ENCODE data around the gene ZBED1. TPM values are rescaled to one million over a fixed set of nuclear protein-coding genes. Genes with fewer than 3 reads are reported as not detected.

Gene ZBED1
- polyA plus RNA-seq, 1 experiment, result 23.0 TPM

DNA sequence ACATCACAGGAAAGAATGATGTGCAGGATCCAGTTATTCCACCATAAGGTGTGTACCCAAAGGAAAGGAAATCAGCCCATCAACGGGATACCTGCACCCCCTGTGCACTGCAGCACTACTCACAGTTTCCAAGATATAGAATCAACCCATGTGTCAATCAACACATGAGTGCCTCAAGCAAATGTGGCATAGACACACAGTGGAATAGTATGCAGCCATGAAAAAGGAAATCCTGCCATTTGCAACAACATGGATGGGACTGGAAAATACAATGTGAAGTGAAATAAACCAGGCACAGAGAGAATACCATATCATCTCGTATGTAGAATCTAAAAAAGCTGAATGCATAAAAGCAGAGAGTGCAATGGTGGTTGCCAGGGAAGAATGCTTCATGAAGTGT, 53.3 kb downstream of the ZBED1 start:
- TF ChIP-seq, protein P1, sequence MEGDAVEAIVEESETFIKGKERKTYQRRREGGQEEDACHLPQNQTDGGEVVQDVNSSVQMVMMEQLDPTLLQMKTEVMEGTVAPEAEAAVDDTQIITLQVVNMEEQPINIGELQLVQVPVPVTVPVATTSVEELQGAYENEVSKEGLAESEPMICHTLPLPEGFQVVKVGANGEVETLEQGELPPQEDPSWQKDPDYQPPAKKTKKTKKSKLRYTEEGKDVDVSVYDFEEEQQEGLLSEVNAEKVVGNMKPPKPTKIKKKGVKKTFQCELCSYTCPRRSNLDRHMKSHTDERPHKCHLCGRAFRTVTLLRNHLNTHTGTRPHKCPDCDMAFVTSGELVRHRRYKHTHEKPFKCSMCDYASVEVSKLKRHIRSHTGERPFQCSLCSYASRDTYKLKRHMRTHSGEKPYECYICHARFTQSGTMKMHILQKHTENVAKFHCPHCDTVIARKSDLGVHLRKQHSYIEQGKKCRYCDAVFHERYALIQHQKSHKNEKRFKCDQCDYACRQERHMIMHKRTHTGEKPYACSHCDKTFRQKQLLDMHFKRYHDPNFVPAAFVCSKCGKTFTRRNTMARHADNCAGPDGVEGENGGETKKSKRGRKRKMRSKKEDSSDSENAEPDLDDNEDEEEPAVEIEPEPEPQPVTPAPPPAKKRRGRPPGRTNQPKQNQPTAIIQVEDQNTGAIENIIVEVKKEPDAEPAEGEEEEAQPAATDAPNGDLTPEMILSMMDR (IDR thresholded peaks at IDR 0.05; ENCODE audit: low read depth, low read length), result no peak
- no peaks in the 10 kb centered on the region for H3K27me3 ChIP-seq (ENCODE audit: control insufficient read depth, insufficient read depth, low read length)
- H3K4me3 ChIP-seq (ENCODE audit: low read depth, low read length), result no peak overlapping the region
- DNase-seq (ENCODE audit: low read depth, low spot score), result no peak
- ChIA-PET POLR2A (no interaction called here), CTCF (no interaction called here)
- no peaks in the 10 kb centered on the region for H3K9me3 ChIP-seq (ENCODE audit: control insufficient read depth, insufficient read depth, low read length)
- H3K27ac ChIP-seq (ENCODE audit: low read depth, low read length), result no peak overlapping the region

DNA sequence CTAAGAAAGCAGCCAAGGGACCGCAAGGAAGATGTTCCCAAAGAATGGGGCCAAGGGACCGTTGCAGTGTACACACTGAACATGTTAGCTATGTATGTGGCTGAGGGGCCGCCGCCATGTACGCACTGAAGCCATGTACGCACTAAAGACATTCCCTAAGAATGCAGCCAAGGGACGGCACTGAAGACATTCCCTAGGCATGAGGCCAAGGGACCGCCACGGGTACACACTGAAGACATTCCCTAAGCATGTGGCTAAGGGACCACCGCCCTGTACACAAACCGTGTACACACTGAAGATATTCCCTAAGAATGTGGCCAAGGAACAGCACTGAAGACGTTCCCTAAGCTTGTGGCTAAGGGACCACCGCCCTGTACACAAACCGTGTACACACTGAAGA, 54.0 kb downstream of the ZBED1 start:
- no peaks in the 10 kb centered on the region for H3K27me3 ChIP-seq (ENCODE audit: control insufficient read depth, insufficient read depth, low read length)
- H3K9me3 ChIP-seq (ENCODE audit: control insufficient read depth, insufficient read depth, low read length), result no peaks in the 10 kb centered on the region
- TF ChIP-seq, protein P1 (IDR thresholded peaks at IDR 0.05; ENCODE audit: low read depth, low read length), result no peak
- DNase-seq (ENCODE audit: low read depth, low spot score), result no peak
- H3K27ac ChIP-seq (ENCODE audit: low read depth, low read length), result no peak overlapping the region
- ChIA-PET CTCF (no interaction called here), POLR2A (no interaction called here)
- H3K4me3 ChIP-seq (ENCODE audit: low read depth, low read length), result no peak overlapping the region

DNA sequence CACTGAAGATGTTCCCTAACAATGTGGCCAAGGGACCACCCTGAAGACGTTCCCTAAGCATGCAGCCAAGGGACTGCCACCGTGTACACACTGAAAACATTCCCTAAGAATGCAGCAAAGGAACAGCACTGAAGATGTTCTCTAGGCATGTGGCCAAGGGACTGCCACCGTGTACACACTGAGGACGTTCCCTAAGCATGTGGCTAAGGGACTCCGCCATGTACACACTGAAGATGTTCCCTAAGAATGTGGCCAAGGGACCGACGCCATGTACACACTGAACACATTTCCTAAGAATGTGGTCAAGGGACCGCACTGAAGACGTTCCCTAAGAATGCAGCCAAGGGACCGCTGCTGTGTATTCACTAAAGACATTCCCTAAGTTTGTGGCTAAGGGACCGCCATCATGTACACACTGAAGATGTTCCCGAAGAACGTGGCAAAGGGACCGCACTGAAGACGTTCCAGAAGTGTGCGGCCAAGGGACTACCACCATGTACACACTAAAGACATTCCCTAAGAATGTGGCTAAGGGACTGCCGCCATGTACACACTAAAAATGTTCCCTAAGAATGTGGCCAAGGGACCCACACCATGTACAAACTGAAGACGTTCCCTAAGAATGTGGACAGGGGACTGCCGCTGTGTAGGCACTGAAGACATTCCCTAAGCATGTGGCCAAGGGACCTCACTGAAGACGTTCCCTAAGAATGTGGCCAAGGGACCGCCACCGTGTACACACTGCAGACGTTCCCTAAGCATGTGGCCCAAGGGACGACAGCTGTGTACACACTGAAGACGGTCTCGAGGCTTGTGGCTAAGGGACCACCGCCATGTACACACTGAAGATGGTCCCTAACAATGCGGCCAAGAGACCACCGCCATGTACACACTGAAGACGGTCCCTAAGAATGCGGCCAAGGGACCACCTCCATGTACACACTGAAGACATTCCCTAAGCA, 54.8 kb downstream of the ZBED1 start:
- CTCF ChIA-PET, result no interaction called here
- POLR2A ChIA-PET, result no interaction called here
- no peaks in the 10 kb centered on the region for H3K9me3 ChIP-seq (ENCODE audit: control insufficient read depth, insufficient read depth, low read length)

DNA sequence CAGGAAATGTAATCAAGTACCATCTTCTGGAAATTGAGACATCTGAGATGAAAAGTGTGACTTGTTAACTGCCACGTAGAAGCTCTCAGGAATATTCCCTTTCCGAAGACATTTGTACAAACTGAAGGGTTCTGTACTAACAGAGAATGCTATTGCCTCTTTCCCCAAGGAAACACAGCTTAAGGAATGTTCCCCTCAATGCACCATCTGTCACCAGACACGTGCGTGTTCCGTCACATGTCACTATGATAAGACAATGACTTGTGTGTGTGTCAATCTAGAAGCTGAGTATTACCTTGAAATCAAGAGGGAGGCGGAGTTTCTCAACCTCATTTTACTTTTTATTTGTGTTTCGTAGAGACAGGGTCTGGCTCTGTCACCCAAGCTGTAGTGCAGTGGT, 58.1 kb downstream of the ZBED1 start:
- TF ChIP-seq, protein P1 (IDR thresholded peaks at IDR 0.05; ENCODE audit: low read depth, low read length), result no peak

More for the DNA sequence above, 54.8 kb downstream of the ZBED1 start:
- H3K27ac ChIP-seq (ENCODE audit: low read depth, low read length), result no peak overlapping the region
- no peaks in the 10 kb centered on the region for H3K27me3 ChIP-seq (ENCODE audit: control insufficient read depth, insufficient read depth, low read length)
- TF ChIP-seq, protein P1 (IDR thresholded peaks at IDR 0.05; ENCODE audit: low read depth, low read length), result no peak
- DNase-seq (ENCODE audit: low read depth, low spot score), result no peak
- H3K4me3 ChIP-seq (ENCODE audit: low read depth, low read length), result no peak overlapping the region

DNA sequence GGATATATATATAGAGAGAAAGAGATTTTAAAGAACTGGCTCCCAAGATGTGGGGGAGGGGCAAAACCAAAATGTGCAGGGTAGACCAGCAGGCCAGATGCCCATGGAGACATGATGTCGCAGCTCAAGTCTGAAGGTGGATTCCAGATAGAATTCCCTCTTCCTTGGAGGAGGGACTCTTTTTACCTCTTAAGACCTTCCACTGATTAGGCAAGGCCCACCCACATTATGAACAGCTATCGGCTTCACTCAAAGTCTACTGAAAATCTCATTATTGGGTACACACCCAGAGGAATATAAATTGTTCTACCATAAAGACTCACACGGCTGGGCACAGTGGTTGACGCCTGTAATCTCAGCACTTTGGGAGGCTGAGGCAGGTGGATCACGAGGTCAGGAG, 59.3 kb downstream of the ZBED1 start:
- DNase-seq (ENCODE audit: low read depth, low spot score), result no peak
- ChIA-PET POLR2A (no interaction called here), CTCF (no interaction called here)
- Histone ChIP-seq H3K27ac (ENCODE audit: low read depth, low read length) (no peak overlapping the region), H3K4me3 (ENCODE audit: low read depth, low read length) (no peak overlapping the region), H3K9me3 (ENCODE audit: control insufficient read depth, insufficient read depth, low read length) (peaks cover 10% of the 10 kb centered on the region; the same call in 1 of the 2 replicates), H3K27me3 (ENCODE audit: control insufficient read depth, insufficient read depth, low read length) (no peaks in the 10 kb centered on the region)
- TF ChIP-seq, protein P1 (IDR thresholded peaks at IDR 0.05; ENCODE audit: low read depth, low read length), result no peak

More for the DNA sequence above, 58.1 kb downstream of the ZBED1 start:
- no peak for DNase-seq (ENCODE audit: low read depth, low spot score)
- CTCF ChIA-PET, result no interaction called here
- Histone ChIP-seq H3K27me3 (ENCODE audit: control insufficient read depth, insufficient read depth, low read length) (no peaks in the 10 kb centered on the region), H3K4me3 (ENCODE audit: low read depth, low read length) (no peak overlapping the region), H3K27ac (ENCODE audit: low read depth, low read length) (no peak overlapping the region), H3K9me3 (ENCODE audit: control insufficient read depth, insufficient read depth, low read length) (peaks cover 10% of the 10 kb centered on the region; the same call in 1 of the 2 replicates)
- POLR2A ChIA-PET, result no interaction called here
